ENCODE results near the gene CDC14B.
"Not testable (repeated sequence)": the region's sequence is repeated elsewhere in the genome, so short reads cannot be mapped to it uniquely, and the experiment has no call there.

Gene CDC14B

DNA sequence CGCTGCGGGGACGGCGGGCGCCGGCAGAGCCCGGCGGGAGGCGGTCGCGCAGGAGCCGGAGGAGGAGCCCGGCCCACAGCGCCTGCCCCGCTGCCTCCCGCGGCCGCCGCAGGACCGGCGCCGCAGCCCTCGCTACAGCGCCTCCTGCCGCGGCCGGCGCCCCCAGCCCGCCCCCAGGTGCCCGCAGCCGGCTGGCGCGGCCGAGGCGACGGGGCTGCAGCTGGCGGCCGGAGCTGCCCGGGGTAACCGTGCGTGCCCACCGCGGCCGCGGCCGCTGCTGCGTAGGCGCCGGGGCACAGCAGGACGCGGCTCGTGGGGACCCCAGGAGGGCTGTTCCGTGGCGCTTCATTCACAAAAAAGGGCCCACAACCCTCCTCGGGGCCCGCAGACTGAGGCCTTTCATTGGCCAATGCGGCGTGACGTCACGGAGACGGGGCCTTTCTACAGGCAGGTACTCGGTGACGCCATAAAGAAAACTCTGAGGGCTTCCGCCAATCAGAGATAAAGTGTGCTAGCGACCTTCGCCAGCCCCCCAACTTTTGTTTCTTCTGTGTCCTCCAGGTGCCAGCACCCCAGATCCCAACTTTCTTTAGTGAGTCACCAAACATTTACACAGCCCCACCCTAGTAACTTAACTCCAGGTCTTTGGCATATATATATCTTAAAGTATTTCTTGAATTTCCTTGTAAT is at the start of gene CDC14B:
CDC14B (minus strand) TSS at position 353 of the 690 bp plus-strand sequence. CDS start 465 bp downstream, outside the sequence.
- H3K27me3 Mint-ChIP-seq, result peaks cover 67% of the 10 kb centered on the region
- intact Hi-C loops (cut with micrococcal nuclease), result loop anchor here (2.0 kb wide), 1 partner anchor 35 kb away; the partner anchor contains the start of gene PRXL2C
- H3K9me3 Mint-ChIP-seq, result no peaks in the 10 kb centered on the region
- peak within 1 kb of the TSS; percentile 67 for H3K4me3 Mint-ChIP-seq
- no peaks in the 10 kb centered on the region for H3K4me1 Mint-ChIP-seq (ENCODE audit: low read depth)
- no peaks in the 10 kb centered on the region for H3K36me3 Mint-ChIP-seq (ENCODE audit: low read depth)
- H3K27ac Mint-ChIP-seq, result no peak within 1 kb of the TSS

DNA sequence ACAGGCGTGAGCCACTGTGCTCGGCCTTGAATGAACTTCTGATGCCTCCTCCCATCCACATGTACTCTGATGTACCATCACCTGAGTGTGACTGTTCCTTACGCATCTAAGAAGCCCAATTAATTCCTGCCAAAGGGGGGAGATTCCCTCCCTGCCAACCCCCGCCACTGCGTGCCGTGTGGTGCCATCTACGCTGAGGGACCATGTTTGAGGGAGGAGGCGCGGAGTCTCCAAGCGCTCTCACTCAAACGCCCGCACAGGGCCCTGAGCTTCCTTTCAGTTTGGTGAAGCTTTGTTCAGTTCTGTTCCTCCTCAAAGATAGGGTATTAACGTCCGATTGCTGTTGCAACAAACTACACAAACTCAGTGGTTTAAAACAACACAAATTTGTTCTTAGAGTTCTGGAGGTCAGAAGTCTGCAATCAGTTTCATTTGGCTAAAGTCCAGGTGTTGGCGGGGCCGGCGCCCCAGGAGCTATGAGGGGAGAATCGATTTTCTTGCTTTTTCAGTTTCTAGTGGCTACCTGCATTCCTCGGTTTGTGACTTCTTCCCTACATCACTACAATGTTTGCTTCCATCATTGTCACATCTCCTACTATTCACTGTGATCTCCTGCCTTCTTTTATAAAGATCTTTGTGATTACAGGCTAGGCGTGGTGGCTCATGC is 49.4 kb upstream of the CDC14B start:
- intact Hi-C loops (cut with micrococcal nuclease), result loop anchor here (5.0 kb wide), 3 partner anchors 227 to 437 kb away; no protein-coding TSS in a partner anchor
- H3K27me3 Mint-ChIP-seq, result peaks cover 1% of the 10 kb centered on the region
- H3K4me3 Mint-ChIP-seq, result no peak overlapping the region
- peaks cover 10% of the 10 kb centered on the region for H3K9me3 Mint-ChIP-seq
- no peaks in the 10 kb centered on the region for H3K36me3 Mint-ChIP-seq (ENCODE audit: low read depth)
- H3K27ac Mint-ChIP-seq, result no peak overlapping the region
- no peaks in the 10 kb centered on the region for H3K4me1 Mint-ChIP-seq (ENCODE audit: low read depth)

DNA sequence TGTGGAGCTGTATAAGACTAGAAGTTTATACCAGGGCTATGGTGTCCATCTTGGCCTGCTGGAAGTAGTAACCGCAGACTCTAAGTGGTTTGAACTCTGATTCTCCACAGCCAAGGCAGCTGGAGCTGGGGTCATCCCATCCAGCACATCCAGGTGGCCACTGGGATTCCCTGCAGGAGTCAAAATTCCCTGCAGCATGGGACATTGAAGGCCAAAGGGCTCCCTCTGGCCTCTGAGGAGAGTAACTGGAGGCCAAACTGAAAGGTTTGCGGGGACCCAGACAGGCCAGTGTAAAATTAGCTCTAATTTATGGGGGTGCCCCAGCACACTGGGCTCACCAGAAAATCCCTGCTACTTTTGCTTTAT is 47.7 kb upstream of the CDC14B start:
- intact Hi-C loops (cut with micrococcal nuclease), result loop anchor here (5.0 kb wide), 3 partner anchors 225 to 435 kb away; no protein-coding TSS in a partner anchor
- H3K4me1 Mint-ChIP-seq (ENCODE audit: low read depth), result no peaks in the 10 kb centered on the region
- H3K4me3 Mint-ChIP-seq, result no peak overlapping the region
- no peak overlapping the region for H3K27ac Mint-ChIP-seq
- H3K9me3 Mint-ChIP-seq, result no peaks in the 10 kb centered on the region
- no peaks in the 10 kb centered on the region for H3K36me3 Mint-ChIP-seq (ENCODE audit: low read depth)
- H3K27me3 Mint-ChIP-seq, result peaks cover 1% of the 10 kb centered on the region

DNA sequence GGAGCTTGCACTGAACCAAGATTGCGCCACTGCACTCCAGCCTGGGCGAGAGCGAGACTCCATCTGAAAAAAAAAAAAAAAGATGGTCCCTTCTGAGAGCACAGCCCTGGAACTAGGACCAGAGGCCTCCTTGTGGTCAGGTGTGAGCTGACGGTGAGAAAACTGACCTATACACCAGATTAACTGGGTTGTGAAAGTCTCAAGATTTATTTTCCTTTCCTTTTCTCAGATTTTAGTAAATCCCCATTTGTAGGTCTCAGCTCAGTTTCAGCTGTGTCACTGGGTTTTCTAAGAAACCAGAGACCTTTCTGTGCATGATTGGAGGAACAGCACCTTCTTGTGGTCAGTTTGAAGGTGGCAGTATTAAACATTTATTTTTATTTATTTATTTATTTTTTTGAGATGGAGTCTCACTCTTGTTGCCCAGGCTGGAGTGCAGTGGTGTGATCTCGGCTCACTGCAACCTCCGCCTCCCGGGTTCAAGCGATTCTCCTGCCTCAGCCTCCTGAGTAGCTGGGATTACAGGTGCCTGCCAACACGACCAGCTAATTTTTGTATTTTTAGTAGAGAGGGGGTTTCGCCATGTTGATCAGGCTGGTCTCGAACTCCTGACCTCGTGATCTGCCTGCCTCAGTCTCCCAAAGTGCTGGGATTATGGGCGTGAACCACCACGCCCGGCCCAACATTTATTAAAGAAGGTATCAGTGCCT is 47.2 kb upstream of the CDC14B start:
- not testable (repeated sequence) for H3K9me3 Mint-ChIP-seq; H3K27me3 Mint-ChIP-seq; H3K4me3 Mint-ChIP-seq; H3K36me3 Mint-ChIP-seq (ENCODE audit: low read depth); H3K4me1 Mint-ChIP-seq (ENCODE audit: low read depth)
- intact Hi-C loops (cut with micrococcal nuclease), result loop anchor here (5.0 kb wide), 3 partner anchors 225 to 435 kb away; no protein-coding TSS in a partner anchor
- peak overlapping the region; percentile 55 for H3K27ac Mint-ChIP-seq

DNA sequence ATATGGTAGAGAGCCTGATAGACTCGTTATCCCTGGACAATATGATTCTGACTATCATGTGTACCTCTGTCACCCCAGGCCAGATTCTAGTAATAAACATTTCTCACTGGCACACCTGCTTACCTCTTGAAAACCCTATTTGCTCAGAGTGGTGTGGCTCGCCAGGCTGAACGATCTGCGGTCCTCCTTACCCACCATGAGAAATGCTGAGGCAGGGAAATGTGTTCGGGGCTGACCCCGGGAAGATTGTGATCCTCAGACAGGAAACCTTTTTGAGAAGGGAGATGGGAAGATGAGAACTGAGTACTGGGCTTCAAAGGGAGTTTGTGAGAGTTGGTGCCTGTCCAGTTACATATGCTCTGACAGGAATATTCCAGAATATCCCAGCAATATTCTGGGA is 46.1 kb upstream of the CDC14B start:
- peaks cover 3% of the 10 kb centered on the region for H3K4me1 Mint-ChIP-seq (ENCODE audit: low read depth)
- H3K9me3 Mint-ChIP-seq, result no peaks in the 10 kb centered on the region
- intact Hi-C loops (cut with micrococcal nuclease), result loop anchor here (5.0 kb wide), 3 partner anchors 223 to 433 kb away; no protein-coding TSS in a partner anchor
- peaks cover 1% of the 10 kb centered on the region for H3K27me3 Mint-ChIP-seq
- peak overlapping the region; percentile 55 for H3K27ac Mint-ChIP-seq
- H3K36me3 Mint-ChIP-seq (ENCODE audit: low read depth), result no peaks in the 10 kb centered on the region
- no peak overlapping the region for H3K4me3 Mint-ChIP-seq

DNA sequence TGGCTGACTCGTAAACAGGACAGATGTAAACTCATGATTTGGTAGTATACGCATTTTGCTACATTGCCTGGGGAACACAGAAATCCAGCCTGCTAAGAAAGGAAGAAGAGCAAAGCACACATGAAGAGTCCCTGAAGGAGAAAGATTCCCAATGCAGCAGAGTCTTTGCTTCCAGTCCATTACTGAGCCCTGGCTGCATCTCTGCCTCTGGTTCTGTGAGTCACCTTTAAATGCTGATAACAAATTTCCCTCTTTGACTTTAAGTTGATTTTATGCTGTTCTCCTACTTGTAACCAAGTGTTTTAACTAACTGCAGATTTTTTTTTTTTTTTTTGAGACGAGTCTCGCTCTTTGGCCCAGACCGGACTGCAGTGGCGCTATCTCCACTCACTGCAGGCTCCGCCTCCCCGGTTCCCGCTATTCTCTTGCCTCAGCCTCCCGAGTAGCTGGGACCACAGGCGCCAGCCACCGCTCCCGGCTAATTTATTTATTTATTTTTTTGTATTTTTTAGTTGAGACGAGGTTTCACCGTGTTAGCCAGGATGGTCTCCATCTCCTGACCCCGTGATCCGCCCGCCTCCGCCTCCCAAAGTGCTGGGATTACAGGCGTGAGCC is 44.0 kb upstream of the CDC14B start:
- Mint-ChIP-seq H3K36me3 (ENCODE audit: low read depth) (no peaks in the 10 kb centered on the region), H3K4me1 (ENCODE audit: low read depth) (peaks cover 7% of the 10 kb centered on the region), H3K27ac (no peak overlapping the region), H3K4me3 (no peak overlapping the region), H3K27me3 (peaks cover 1% of the 10 kb centered on the region), H3K9me3 (no peaks in the 10 kb centered on the region)
- intact Hi-C loops (cut with micrococcal nuclease), result no loop called here

DNA sequence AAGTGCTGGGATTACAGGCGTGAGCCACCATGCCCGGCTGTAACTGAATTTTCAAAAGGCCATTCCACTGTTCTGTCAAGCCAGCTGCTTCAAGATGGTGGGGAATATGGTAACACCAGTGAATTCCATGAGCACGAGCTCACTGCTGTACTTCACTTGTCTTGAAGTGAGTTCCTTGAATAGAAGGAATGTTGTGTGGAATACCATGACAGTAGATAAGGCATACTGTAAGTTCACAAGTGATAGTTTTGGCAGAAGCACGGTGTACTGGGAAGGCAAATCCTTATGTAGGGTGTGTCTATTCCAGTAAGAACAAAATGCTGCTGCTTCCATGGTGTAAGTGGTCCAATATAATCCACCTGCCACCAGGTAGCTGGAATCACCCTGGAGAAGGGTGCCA is 42.1 kb upstream of the CDC14B start:
- no peaks in the 10 kb centered on the region for H3K36me3 Mint-ChIP-seq (ENCODE audit: low read depth)
- no peaks in the 10 kb centered on the region for H3K9me3 Mint-ChIP-seq
- intact Hi-C loops (cut with micrococcal nuclease), result no loop called here
- no peak overlapping the region for H3K4me3 Mint-ChIP-seq
- peaks cover 16% of the 10 kb centered on the region for H3K4me1 Mint-ChIP-seq (ENCODE audit: low read depth)
- no peak overlapping the region for H3K27ac Mint-ChIP-seq
- H3K27me3 Mint-ChIP-seq, result no peaks in the 10 kb centered on the region

DNA sequence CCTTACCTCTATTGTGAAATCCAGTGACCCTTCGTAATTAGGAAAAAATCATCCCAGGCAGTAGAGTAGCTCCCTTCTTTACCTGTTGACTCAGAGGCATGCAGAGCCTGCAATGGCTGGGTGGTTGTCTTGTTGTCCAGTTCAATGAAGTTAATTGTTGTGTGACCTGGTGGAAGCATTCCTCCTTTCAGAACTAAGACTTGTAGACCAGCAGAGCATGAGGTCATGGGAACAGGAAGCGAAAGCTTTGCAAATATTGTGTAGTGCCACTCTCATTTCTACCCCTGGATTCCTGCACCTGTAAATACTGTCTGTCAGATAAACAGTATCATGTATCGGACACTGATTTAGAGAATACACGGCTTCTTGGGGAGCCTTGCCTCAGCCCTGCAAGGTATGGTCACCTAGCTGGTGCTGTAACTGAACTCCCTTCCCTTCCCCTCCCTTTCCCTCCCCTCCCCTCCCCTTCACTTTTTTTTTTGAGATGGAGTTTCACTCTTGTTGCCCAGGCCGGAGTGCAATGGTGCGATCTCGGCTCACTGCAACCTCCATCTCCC is 41.1 kb upstream of the CDC14B start:
- Mint-ChIP-seq H3K4me3 (no peak overlapping the region), H3K27me3 (no peaks in the 10 kb centered on the region), H3K9me3 (no peaks in the 10 kb centered on the region)

DNA sequence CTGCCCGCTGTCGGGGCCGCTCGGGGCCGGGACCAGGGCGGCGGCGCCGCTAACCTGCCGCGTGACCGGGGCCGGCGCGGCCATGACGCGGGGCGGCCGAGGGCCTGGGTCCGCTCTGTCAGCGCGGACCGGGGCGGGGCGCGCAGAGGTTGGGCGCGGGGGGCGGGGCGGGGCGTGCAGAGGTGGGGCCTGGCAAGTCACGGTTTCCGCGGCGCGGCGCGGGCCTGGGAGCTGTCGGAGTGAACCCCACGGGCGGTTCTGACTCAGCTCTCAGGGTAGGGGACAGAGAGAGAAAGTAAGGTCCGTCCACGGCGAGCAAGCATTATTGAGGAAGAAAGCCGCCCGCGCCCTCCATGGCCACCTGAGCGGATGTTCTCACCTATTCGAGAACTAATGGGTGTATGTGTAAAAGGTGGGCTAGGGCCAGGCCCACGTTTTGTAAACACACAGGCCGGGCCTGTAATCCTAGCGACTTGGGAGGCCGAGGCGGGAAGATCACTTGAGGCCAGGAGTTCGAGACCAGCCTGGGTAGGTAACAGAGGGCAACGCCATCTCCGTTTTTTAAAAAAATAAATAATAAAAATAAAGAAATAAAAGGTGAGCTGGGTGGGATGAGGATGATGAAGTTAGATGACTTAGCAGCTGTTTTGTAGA is 35.7 kb upstream of the CDC14B start, which contains the start of gene PRXL2C:
PRXL2C (minus strand) TSS at position 120 of the 654 bp plus-strand sequence; CDS start at position 84, 36 bp downstream.
- no peaks in the 10 kb centered on the region for H3K27me3 Mint-ChIP-seq
- H3K4me1 Mint-ChIP-seq (ENCODE audit: low read depth), result peaks cover 45% of the 10 kb centered on the region
- peak within 1 kb of the TSS; percentile 97 for H3K27ac Mint-ChIP-seq
- peaks cover 42% of the 10 kb centered on the region for H3K36me3 Mint-ChIP-seq (ENCODE audit: low read depth)
- peak within 1 kb of the TSS; percentile 90 for H3K4me3 Mint-ChIP-seq
- intact Hi-C loops (cut with micrococcal nuclease), result loop anchor here (2.0 to 10.0 kb wide), 4 partner anchors 37 to 781 kb away; partner anchors contain the start of genes CDC14B, ERCC6L2, HABP4 and ZNF367
- H3K9me3 Mint-ChIP-seq, result no peaks in the 10 kb centered on the region

More for the DNA sequence above, 41.1 kb upstream of the CDC14B start:
- intact Hi-C loops (cut with micrococcal nuclease), result no loop called here
- peaks cover 21% of the 10 kb centered on the region for H3K4me1 Mint-ChIP-seq (ENCODE audit: low read depth)
- H3K27ac Mint-ChIP-seq, result no peak overlapping the region
- no peaks in the 10 kb centered on the region for H3K36me3 Mint-ChIP-seq (ENCODE audit: low read depth)

DNA sequence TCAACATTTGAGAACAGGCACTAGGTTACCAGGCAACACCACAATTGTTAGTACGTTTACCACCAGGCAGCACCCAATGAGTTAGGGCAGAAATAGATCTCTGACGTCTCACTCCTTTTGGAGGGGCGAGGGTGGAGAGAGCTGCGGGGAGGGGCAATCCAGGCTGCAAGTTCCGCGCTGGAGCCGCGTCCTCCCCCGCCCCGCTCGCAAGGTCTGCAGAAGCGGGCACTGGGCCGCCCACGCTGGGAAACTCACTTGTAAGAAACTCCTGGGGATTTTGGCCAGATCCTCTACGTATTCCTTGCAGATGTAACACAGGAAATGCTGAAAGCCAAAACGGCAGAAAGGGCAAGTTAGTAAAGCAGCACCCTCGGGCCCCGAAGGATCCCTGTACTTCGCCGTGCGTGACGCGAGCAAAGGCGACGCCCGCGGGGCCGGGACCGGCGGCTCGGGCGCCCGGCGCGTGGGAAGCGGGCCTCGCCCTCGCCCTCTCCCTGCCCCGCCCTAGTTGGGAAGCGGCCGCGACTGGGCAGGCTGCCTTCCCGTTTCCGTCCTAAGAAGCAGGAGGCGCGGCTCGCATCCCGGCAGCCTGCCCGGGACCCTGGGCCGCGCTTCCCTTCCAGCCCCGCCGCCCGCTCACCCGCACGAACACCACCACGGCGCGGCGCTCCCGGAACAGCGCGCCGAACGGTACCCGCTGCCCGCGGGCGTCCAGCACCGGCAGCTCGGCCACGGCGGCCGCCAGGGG is 35.0 kb upstream of the CDC14B start:
- H3K4me1 Mint-ChIP-seq (ENCODE audit: low read depth), result peaks cover 50% of the 10 kb centered on the region
- peaks cover 49% of the 10 kb centered on the region for H3K36me3 Mint-ChIP-seq (ENCODE audit: low read depth)
- peak overlapping the region; percentile 97 for H3K27ac Mint-ChIP-seq
- peak overlapping the region; percentile 84 for H3K4me3 Mint-ChIP-seq
- H3K27me3 Mint-ChIP-seq, result no peaks in the 10 kb centered on the region
- intact Hi-C loops (cut with micrococcal nuclease), result loop anchor here (1.0 to 10.0 kb wide), 5 partner anchors 8 to 780 kb away; partner anchors contain the start of genes CDC14B, ERCC6L2, HABP4 and ZNF367
- no peaks in the 10 kb centered on the region for H3K9me3 Mint-ChIP-seq

DNA sequence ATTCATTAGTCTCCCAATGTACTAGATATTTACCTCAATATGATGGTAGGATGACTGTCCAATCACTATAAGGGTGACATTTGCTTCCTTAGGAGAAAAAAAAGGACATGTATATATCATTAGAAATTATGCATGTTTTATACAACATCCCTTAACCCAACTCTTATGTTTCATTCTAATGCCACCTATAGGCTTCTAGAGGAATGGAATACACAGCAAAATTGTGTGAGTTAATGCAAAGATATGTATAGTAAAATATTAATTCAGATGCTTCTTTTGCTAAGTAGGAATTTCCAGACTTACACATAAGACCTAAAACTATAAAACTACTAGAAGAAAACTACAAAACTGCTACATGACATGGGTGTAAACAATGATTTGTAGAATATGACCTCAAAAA is 32.0 kb upstream of the CDC14B start:
- intact Hi-C loops (cut with micrococcal nuclease), result loop anchor here (10.0 kb wide), 1 partner anchor 777 kb away; the partner anchor contains the start of gene ERCC6L2
- peaks cover 74% of the 10 kb centered on the region for H3K36me3 Mint-ChIP-seq (ENCODE audit: low read depth)
- no peaks in the 10 kb centered on the region for H3K9me3 Mint-ChIP-seq
- no peak overlapping the region for H3K27ac Mint-ChIP-seq
- peaks cover 52% of the 10 kb centered on the region for H3K4me1 Mint-ChIP-seq (ENCODE audit: low read depth)
- H3K4me3 Mint-ChIP-seq, result no peak overlapping the region
- no peaks in the 10 kb centered on the region for H3K27me3 Mint-ChIP-seq

DNA sequence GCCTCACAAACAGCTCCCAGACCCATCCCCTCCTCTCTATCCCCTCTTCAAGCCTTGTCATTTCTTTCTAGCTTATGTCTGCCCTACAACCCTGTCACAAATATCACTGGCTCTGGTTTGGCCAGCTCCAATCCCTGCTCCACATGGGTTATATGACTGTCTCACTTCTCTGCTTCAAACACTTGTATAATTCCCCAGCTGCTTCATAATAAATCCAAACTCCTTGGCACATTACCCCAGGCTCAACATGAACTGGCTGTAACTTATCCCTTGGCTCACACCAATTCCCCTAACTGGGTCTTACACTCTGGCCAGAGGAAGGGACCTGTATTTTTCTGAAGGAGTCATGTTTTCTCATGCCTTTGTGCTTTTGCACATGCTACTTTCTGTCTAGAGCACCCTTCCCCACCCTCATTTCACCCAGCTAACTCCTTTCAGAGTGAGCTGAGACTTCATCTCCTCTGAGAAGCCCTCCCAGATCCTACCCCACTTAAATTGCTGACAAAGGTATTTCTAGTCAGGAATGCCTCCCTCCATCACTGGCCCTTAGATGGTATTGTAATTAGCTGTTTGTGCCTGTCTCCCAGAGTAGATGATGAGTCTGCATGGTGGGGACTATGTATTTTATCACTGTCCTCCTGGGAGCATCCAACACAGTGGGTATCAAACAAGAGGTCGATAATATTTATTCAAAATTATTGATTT is 30.1 kb upstream of the CDC14B start:
- peaks cover 85% of the 10 kb centered on the region for H3K36me3 Mint-ChIP-seq (ENCODE audit: low read depth)
- peak overlapping the region; percentile 24 for H3K27ac Mint-ChIP-seq
- intact Hi-C loops (cut with micrococcal nuclease), result loop anchor here (10.0 kb wide), 1 partner anchor 775 kb away; the partner anchor contains the start of gene ERCC6L2
- H3K9me3 Mint-ChIP-seq, result no peaks in the 10 kb centered on the region
- no peaks in the 10 kb centered on the region for H3K27me3 Mint-ChIP-seq
- H3K4me1 Mint-ChIP-seq (ENCODE audit: low read depth), result peaks cover 51% of the 10 kb centered on the region
- no peak overlapping the region for H3K4me3 Mint-ChIP-seq

Data from dendritic cell treated with granulocyte-macrophage colony-stimulating factor and Interleukin-4, amounts not matched to agents 40 ng/mL and 50 ng/mL, for 4 days (primary cell).